Thoracic aorta (tissue), 2 donors: ENCODE data around the gene CREB3L1. TPM values are rescaled to one million over a fixed set of nuclear protein-coding genes. Genes with fewer than 3 reads are reported as not detected.

ENCODE experiments used
- ATAC-seq: fragments of 150-250 bp; one replicate; pipeline ENCODE4 v1.8.0; 2017; ENCODE audit warnings: low read depth; ENCODE audit not compliant: insufficient number of reproducible peaks, low FRiP score
- DNase-seq: peaks from one replicate; pipeline ENCODE4 v3.0.0-alpha.2; 2020; ENCODE audit warnings: low spot score
- H3K27ac ChIP-seq, 2 donors: fragments of 200-600 bp; sonication (generic); 1 replicate in 1 of 2; 2 replicates in 1 of 2; pipeline ENCODE4 v1.5.1; 2016; ENCODE audit warnings: mild to moderate bottlenecking in 2 of 2, moderate library complexity in 2 of 2
- H3K27me3 ChIP-seq: fragments of 200-600 bp; sonication (generic); replicated peaks from 2 replicates; pipeline ENCODE4 v1.6.0; 2016; ENCODE audit warnings: mild to moderate bottlenecking; ENCODE audit not compliant: insufficient read depth
- H3K36me3 ChIP-seq: fragments of 200-600 bp; sonication (generic); one replicate; pipeline ENCODE4 v1.5.1; 2016
- H3K4me1 ChIP-seq, 2 donors: fragments of 200-600 bp; sonication (generic); 1 replicate in 1 of 2; 2 replicates in 1 of 2; pipeline versions ENCODE4 v1.5.1 to v1.6.0; 2016; ENCODE audit warnings: low read depth in 2 of 2, mild to moderate bottlenecking in 1 of 2; ENCODE audit not compliant: control insufficient read depth in 1 of 2
- H3K4me3 ChIP-seq: fragments of 200-600 bp; sonication (generic); 2 replicates; pipeline ENCODE4 v1.5.1; 2016; ENCODE audit warnings: mild to moderate bottlenecking
- H3K9me3 ChIP-seq: fragments of 200-600 bp; sonication (generic); 2 replicates; pipeline ENCODE4 v1.5.1; 2016
- total RNA-seq, 2 donors: library from RNA; depleted of rRNA; stranded (reverse); fragments of >200 nt; gene quantifications; one replicate each; pipeline versions ENCODE4 v1.1.0 to v1.2.3, GENCODE V29; 2016
- TF ChIP-seq, protein P1 (sequence below): fragments of 200-600 bp; sonication (generic); IDR thresholded peaks from one replicate; pipeline ENCODE4 v1.5.1; 2019; ENCODE audit warnings: antibody characterized with exemption

CREB3L1 gene
- total RNA-seq, 2 donors from 2014 or later, result 3.0 to 7.6 TPM

DNA sequence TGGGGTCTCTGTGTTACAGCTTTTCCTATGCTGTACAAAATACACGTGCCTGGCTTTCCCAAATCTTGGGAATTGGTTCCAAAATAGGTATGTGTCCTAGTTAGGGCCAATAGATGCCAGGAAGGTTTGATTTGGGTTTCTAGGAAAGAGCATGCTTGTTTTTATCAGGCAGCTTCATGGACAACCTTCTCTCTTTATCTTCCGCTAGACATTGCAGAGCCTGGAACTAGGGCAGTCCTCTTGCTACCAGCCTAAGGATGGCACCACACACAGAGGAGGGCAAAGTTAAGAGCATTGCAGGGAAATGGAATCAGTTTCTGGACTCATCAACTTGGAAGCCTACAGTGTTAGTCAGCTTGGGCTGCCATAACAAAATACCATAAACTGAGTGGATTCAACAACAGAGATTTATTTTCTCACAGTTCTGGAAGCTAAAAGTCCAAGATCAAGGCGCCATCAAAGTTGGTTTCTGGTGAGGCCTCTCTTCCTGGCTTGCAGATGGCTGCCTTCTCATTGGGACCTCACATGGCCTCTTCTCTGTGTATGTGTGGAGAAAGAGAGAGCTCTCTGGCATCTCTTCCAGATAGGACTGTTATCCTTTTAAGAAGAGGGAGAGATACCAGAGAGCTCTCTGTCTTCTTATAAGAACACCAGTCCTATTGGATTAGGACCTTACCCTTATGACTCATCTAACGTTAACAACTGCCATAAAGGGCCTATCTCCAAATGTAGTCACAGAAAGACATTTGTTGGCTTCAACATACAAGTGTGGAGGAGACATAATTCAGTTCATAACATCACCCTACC, 27.3 kb upstream of the CREB3L1 start:
- no peaks in the 10 kb centered on the region for H3K36me3 ChIP-seq
- no peak for ATAC-seq
- H3K4me1 ChIP-seq, result no peaks in the 10 kb centered on the region
- DNase-seq, result no peak
- TF ChIP-seq, protein P1, sequence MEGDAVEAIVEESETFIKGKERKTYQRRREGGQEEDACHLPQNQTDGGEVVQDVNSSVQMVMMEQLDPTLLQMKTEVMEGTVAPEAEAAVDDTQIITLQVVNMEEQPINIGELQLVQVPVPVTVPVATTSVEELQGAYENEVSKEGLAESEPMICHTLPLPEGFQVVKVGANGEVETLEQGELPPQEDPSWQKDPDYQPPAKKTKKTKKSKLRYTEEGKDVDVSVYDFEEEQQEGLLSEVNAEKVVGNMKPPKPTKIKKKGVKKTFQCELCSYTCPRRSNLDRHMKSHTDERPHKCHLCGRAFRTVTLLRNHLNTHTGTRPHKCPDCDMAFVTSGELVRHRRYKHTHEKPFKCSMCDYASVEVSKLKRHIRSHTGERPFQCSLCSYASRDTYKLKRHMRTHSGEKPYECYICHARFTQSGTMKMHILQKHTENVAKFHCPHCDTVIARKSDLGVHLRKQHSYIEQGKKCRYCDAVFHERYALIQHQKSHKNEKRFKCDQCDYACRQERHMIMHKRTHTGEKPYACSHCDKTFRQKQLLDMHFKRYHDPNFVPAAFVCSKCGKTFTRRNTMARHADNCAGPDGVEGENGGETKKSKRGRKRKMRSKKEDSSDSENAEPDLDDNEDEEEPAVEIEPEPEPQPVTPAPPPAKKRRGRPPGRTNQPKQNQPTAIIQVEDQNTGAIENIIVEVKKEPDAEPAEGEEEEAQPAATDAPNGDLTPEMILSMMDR, result no peak
- no peak overlapping the region for H3K4me3 ChIP-seq
- no peaks in the 10 kb centered on the region for H3K9me3 ChIP-seq
- no peak overlapping the region for H3K27ac ChIP-seq
- H3K27me3 ChIP-seq, result no peaks in the 10 kb centered on the region

DNA sequence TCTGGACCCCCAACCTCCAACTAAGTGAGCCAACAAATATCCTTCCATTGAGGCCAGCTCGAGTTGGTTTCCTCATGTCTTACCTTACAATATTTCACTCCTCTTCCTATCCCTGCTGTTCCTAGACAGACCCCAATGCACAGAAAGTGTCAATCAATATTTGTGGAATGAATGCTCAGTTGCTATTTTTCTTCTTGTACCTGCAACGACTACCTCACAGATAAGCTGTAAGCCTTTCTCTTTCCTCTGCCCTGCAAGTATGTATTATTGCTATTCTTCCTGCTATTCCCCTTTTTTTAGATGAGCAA, 26.8 kb upstream of the CREB3L1 start:
- no peak overlapping the region for H3K4me3 ChIP-seq
- H3K36me3 ChIP-seq, result no peaks in the 10 kb centered on the region
- ATAC-seq, result no peak
- H3K27me3 ChIP-seq, result no peaks in the 10 kb centered on the region
- no peaks in the 10 kb centered on the region for H3K4me1 ChIP-seq
- DNase-seq, result no peak
- TF ChIP-seq, protein P1, result no peak
- H3K9me3 ChIP-seq, result no peaks in the 10 kb centered on the region
- H3K27ac ChIP-seq, result no peak overlapping the region

DNA sequence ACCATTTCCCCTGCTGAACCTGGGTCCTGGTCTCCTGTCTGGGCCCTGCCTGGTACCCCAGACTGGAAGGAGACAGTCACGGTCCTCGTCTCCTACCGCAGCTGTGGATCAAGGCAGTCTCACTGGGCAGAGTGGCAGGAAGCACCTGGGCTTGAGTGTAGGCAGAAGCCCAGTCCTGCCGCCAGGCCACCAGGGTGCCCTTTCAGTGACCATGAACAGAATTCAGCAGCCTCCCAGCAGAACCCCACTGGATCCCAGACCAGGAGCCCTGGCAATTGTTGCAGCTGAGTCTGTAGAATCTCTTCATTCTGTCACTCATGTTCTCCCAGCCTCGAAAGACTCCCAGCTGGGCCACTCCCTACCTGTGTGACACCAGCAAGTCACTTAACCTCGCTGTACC, 25.5 kb upstream of the CREB3L1 start:
- TF ChIP-seq, protein P1, result no peak
- ATAC-seq, result no peak
- DNase-seq, result no peak
- no peaks in the 10 kb centered on the region for H3K27me3 ChIP-seq
- H3K27ac ChIP-seq, result no peak overlapping the region
- H3K4me1 ChIP-seq, result no peaks in the 10 kb centered on the region
- H3K4me3 ChIP-seq, result no peak overlapping the region
- no peaks in the 10 kb centered on the region for H3K9me3 ChIP-seq
- no peaks in the 10 kb centered on the region for H3K36me3 ChIP-seq

DNA sequence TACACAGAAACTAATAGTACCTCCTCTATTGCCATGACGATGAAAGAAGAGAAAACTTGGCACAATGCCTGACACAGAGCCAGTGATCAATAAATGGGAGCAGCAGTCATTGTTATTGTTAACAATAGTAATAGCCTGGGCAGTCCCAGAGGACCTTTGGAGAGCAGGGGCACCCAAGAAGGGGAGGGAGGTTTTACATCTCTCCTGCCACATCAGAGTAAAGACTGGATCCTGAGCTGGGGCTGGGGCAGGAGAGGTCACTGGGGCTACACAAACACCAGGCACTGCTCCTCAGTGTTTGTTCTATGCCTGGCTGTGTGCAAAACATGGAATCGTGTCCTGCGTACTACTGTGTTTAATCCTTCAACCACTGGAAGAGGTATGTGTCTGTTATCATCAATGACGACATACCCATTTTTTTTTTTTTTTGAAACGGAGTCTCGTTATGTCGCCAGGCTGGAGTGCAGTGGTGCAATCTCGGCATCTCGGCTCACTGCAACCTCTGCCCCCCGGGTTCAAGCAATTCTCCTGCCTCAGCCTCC, 25.0 kb upstream of the CREB3L1 start:
- H3K9me3 ChIP-seq, result no peaks in the 10 kb centered on the region
- no peaks in the 10 kb centered on the region for H3K36me3 ChIP-seq
- H3K4me1 ChIP-seq, result no peaks in the 10 kb centered on the region
- TF ChIP-seq, protein P1, result no peak
- H3K27ac ChIP-seq, result no peak overlapping the region
- no peak for ATAC-seq
- no peaks in the 10 kb centered on the region for H3K27me3 ChIP-seq
- DNase-seq, result no peak
- H3K4me3 ChIP-seq, result no peak overlapping the region

DNA sequence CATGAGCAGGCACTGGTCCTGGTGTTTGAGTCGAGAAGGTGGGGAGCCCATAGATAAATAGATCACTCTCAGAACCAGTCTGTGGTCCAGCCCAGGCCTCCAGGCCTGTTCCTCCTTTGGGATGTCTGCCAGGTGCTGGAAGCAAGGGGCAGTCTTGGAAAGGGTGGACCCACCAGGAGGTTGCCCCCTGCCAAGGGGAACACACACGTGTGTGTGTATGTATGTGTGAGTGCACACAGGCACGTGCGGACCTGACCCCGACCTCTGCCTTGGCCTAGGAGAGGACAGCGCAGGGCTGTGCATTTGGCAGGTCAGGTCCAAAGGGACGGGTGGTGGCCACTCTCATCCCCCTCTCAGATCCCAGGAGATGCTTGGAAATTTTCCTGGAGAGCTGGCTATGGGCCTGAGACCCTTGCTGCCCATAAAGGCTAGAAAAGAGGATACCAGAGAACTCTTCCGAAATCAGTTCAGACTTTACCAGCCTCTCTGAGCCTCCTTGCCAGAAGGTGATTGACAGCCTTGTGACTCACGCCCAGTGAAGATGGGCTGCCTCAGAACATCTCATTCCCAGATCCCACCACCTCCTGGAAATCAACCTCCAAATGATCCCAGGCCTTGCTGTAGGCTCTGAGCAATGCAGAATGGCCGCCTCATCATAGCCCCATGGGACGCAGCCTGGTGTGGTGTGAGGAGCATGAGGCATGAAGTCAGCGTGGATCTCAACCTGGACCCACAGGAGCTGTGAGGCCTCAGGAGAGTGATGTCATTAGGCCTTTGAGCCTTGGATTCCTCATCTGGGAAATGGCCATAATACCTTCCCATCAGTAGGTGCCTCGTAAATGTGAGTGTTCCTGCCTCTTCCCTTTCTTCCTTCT, 24.0 kb upstream of the CREB3L1 start:
- Histone ChIP-seq H3K9me3 (no peaks in the 10 kb centered on the region), H3K4me3 (no peak overlapping the region), H3K4me1 (no peaks in the 10 kb centered on the region), H3K36me3 (no peaks in the 10 kb centered on the region), H3K27ac (no peak overlapping the region), H3K27me3 (no peaks in the 10 kb centered on the region)
- no peak for DNase-seq
- ATAC-seq, result no peak
- TF ChIP-seq, protein P1, result no peak
